ENCODE data around the gene CHST11.
A peak's percentile ranks its signal among the peaks of the same experiment; 100 is the strongest.

CHST11 gene

GRCh38 chr12:104634044-104634443 lies 177.3 kb downstream of the CHST11 start:
- no peak for ATAC-seq (ENCODE audit: insufficient read depth, low read depth)
- TF ChIP-seq EZH2 (IDR thresholded peaks at IDR 0.05; ENCODE audit: borderline replicate concordance, low read depth, low read length, severe bottlenecking): no peak
- no peak for TF ChIP-seq CTCF (IDR thresholded peaks at IDR 0.05; ENCODE audit: borderline replicate concordance, extremely low read depth, low read length, poor library complexity, severe bottlenecking)
- Histone ChIP-seq H3K79me2 (ENCODE audit: insufficient read depth, low read length) (peaks cover 98% of the 10 kb centered on the region), H3K4me1 (ENCODE audit: insufficient read depth, low read length) (peaks cover 11% of the 10 kb centered on the region; the same call in 1 of the 2 replicates), H4K20me1 (ENCODE audit: insufficient read depth, low read length) (peaks cover 79% of the 10 kb centered on the region), H3K4me2 (ENCODE audit: insufficient read depth, low read length) (no peak overlapping the region), H3K4me3 (ENCODE audit: low read depth in 1 of 2, low read length in 2 of 2) (no peak overlapping the region), H3K36me3 (ENCODE audit: insufficient read depth, low read length) (peaks cover 81% of the 10 kb centered on the region), H3K9ac (ENCODE audit: low read depth, low read length) (no peak overlapping the region), H2AFZ (ENCODE audit: low read depth, low read length) (no peak overlapping the region), H3K27ac (ENCODE audit: low read length) (peak overlapping the region; percentile 14; the same call in 1 of the 2 replicates), H3K9me3 (ENCODE audit: insufficient read depth, low read length, severe bottlenecking) (peaks cover 7% of the 10 kb centered on the region), H3K27me3 (ENCODE audit: insufficient read depth, low read length, poor library complexity) (no peaks in the 10 kb centered on the region)
- DNase-seq: no peak

GRCh38 chr12:104634852-104635251 lies 178.1 kb downstream of the CHST11 start:
- no peak for ATAC-seq (ENCODE audit: insufficient read depth, low read depth)
- Histone ChIP-seq H3K9me3 (ENCODE audit: insufficient read depth, low read length, severe bottlenecking) (peaks cover 12% of the 10 kb centered on the region), H3K36me3 (ENCODE audit: insufficient read depth, low read length) (peaks cover 81% of the 10 kb centered on the region), H3K4me2 (ENCODE audit: insufficient read depth, low read length) (no peak overlapping the region), H3K4me3 (ENCODE audit: low read depth in 1 of 2, low read length in 2 of 2) (no peak overlapping the region), H3K9ac (ENCODE audit: low read depth, low read length) (no peak overlapping the region), H3K4me1 (ENCODE audit: insufficient read depth, low read length) (peaks cover 11% of the 10 kb centered on the region; the same call in 1 of the 2 replicates), H3K79me2 (ENCODE audit: insufficient read depth, low read length) (peaks cover 98% of the 10 kb centered on the region), H2AFZ (ENCODE audit: low read depth, low read length) (no peak overlapping the region), H3K27ac (ENCODE audit: low read length) (no peak overlapping the region), H4K20me1 (ENCODE audit: insufficient read depth, low read length) (peaks cover 74% of the 10 kb centered on the region), H3K27me3 (ENCODE audit: insufficient read depth, low read length, poor library complexity) (no peaks in the 10 kb centered on the region)
- no peak for DNase-seq
- no peak for TF ChIP-seq EZH2 (IDR thresholded peaks at IDR 0.05; ENCODE audit: borderline replicate concordance, low read depth, low read length, severe bottlenecking)

- Histone ChIP-seq H3K9me3 (ENCODE audit: insufficient read depth, low read length, severe bottlenecking) (peaks cover 17% of the 10 kb centered on the region), H3K4me3 (ENCODE audit: low read depth in 1 of 2, low read length in 2 of 2) (no peak overlapping the region), H2AFZ (ENCODE audit: low read depth, low read length) (no peak overlapping the region), H3K4me2 (ENCODE audit: insufficient read depth, low read length) (no peak overlapping the region), H3K9ac (ENCODE audit: low read depth, low read length) (no peak overlapping the region), H3K27ac (ENCODE audit: low read length) (no peak overlapping the region), H3K4me1 (ENCODE audit: insufficient read depth, low read length) (peaks cover 17% of the 10 kb centered on the region; the same call in 1 of the 2 replicates), H3K36me3 (ENCODE audit: insufficient read depth, low read length) (peaks cover 81% of the 10 kb centered on the region), H3K27me3 (ENCODE audit: insufficient read depth, low read length, poor library complexity) (no peaks in the 10 kb centered on the region), H3K79me2 (ENCODE audit: insufficient read depth, low read length) (peaks cover 98% of the 10 kb centered on the region), H4K20me1 (ENCODE audit: insufficient read depth, low read length) (peaks cover 72% of the 10 kb centered on the region)
- TF ChIP-seq EZH2 (IDR thresholded peaks at IDR 0.05; ENCODE audit: borderline replicate concordance, low read depth, low read length, severe bottlenecking) (no peak), CTCF (IDR thresholded peaks at IDR 0.05; ENCODE audit: borderline replicate concordance, extremely low read depth, low read length, poor library complexity, severe bottlenecking) (no peak)
- ATAC-seq (ENCODE audit: insufficient read depth, low read depth) (no peak), DNase-seq (no peak)
Observed at GRCh38 chr12:104635607-104636343, 179.0 kb downstream of the CHST11 start.

GRCh38 chr12:104636496-104636895 lies 179.7 kb downstream of the CHST11 start:
- Histone ChIP-seq H4K20me1 (ENCODE audit: insufficient read depth, low read length) (peaks cover 69% of the 10 kb centered on the region), H3K27ac (ENCODE audit: low read length) (no peak overlapping the region), H3K9ac (ENCODE audit: low read depth, low read length) (no peak overlapping the region), H3K79me2 (ENCODE audit: insufficient read depth, low read length) (peaks cover 97% of the 10 kb centered on the region), H3K4me2 (ENCODE audit: insufficient read depth, low read length) (no peak overlapping the region), H3K4me1 (ENCODE audit: insufficient read depth, low read length) (peaks cover 21% of the 10 kb centered on the region), H3K36me3 (ENCODE audit: insufficient read depth, low read length) (peaks cover 82% of the 10 kb centered on the region), H2AFZ (ENCODE audit: low read depth, low read length) (no peak overlapping the region), H3K27me3 (ENCODE audit: insufficient read depth, low read length, poor library complexity) (no peaks in the 10 kb centered on the region), H3K9me3 (ENCODE audit: insufficient read depth, low read length, severe bottlenecking) (peaks cover 17% of the 10 kb centered on the region), H3K4me3 (ENCODE audit: low read depth in 1 of 2, low read length in 2 of 2) (no peak overlapping the region)
- ATAC-seq (ENCODE audit: insufficient read depth, low read depth): no peak
- TF ChIP-seq EZH2 (IDR thresholded peaks at IDR 0.05; ENCODE audit: borderline replicate concordance, low read depth, low read length, severe bottlenecking) (no peak), CTCF (IDR thresholded peaks at IDR 0.05; ENCODE audit: borderline replicate concordance, extremely low read depth, low read length, poor library complexity, severe bottlenecking) (no peak)
- no peak for DNase-seq

Measured in DND-41 (cell line).